OCI-LY7 (cell line): Measurements from ENCODE around the gene PPP1R9A.

Experiments
- EZH2phosphoT487 ChIP-seq: fragments of 200-600 bp; sonication (generic); IDR thresholded peaks from 2 replicates; pipeline ENCODE4 v1.6.1; 2018; ENCODE audit warnings: low read depth, borderline replicate concordance, mild to moderate bottlenecking, mixed run types, antibody characterized with exemption, low read length, moderate library complexity, mixed read lengths
- TF ChIP-seq, protein P1 (sequence below): fragments of 200-600 bp; sonication (generic); conservative IDR thresholded peaks from 2 replicates; pipeline ENCODE4 v1.5.1; 2014; ENCODE audit warnings: mild to moderate bottlenecking, antibody characterized with exemption, low read length, moderate library complexity, mixed read lengths

DNA sequence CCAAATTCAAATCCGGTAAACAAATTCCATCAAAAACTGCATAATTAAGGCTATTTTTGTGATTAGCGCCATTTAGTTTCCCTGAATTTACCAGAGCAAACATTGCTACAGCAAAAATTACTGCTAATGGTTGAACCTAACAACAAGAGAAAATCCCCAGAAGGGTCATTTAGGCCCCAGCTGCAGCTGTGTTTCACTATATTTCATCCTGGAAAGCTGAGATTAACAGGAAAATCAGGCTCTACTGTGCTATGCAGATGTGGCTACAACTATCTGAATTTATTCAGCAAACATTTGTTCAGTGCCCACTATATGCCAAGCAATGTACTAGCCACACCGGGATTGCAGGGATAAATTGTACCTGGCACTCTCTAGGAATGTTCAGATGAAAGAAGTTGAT is 312.9 kb downstream of the PPP1R9A start:
- TF ChIP-seq, protein P1, sequence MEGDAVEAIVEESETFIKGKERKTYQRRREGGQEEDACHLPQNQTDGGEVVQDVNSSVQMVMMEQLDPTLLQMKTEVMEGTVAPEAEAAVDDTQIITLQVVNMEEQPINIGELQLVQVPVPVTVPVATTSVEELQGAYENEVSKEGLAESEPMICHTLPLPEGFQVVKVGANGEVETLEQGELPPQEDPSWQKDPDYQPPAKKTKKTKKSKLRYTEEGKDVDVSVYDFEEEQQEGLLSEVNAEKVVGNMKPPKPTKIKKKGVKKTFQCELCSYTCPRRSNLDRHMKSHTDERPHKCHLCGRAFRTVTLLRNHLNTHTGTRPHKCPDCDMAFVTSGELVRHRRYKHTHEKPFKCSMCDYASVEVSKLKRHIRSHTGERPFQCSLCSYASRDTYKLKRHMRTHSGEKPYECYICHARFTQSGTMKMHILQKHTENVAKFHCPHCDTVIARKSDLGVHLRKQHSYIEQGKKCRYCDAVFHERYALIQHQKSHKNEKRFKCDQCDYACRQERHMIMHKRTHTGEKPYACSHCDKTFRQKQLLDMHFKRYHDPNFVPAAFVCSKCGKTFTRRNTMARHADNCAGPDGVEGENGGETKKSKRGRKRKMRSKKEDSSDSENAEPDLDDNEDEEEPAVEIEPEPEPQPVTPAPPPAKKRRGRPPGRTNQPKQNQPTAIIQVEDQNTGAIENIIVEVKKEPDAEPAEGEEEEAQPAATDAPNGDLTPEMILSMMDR = no peak
- no peak for TF ChIP-seq EZH2phosphoT487
